ENCODE measurements around the gene LRRK1. TPM values are rescaled to one million over a fixed set of nuclear protein-coding genes. Genes with fewer than 3 reads are reported as not detected.

LRRK1 gene
- total RNA-seq, 1 donor from 2014 or later: 4.8 TPM

- peaks cover 6% of the 10 kb centered on the region for H3K4me1 Mint-ChIP-seq (ENCODE audit: unreplicated experiment)
- no peaks in the 10 kb centered on the region for H3K9me3 Mint-ChIP-seq (ENCODE audit: unreplicated experiment)
- DNase-seq (ENCODE audit: low spot score): no peak
- TF ChIP-seq CTCF (IDR thresholded peaks at IDR 0.05; ENCODE audit: unreplicated experiment): no peak
- no peaks in the 10 kb centered on the region for H3K36me3 Mint-ChIP-seq (ENCODE audit: low read depth, unreplicated experiment)
- H3K27ac Mint-ChIP-seq (ENCODE audit: unreplicated experiment): no peak overlapping the region
- no peak overlapping the region for H3K4me3 Mint-ChIP-seq (ENCODE audit: unreplicated experiment)
- peaks cover 15% of the 10 kb centered on the region for H3K27me3 Mint-ChIP-seq (ENCODE audit: unreplicated experiment)
Measured at GRCh38 chr15:100923076-100923475, 3.9 kb downstream of the LRRK1 start.

GRCh38 chr15:100923902-100924301, 4.7 kb downstream of the LRRK1 start:
- no peaks in the 10 kb centered on the region for H3K9me3 Mint-ChIP-seq (ENCODE audit: unreplicated experiment)
- TF ChIP-seq CTCF (IDR thresholded peaks at IDR 0.05; ENCODE audit: unreplicated experiment): no peak
- peaks cover 1% of the 10 kb centered on the region for H3K4me1 Mint-ChIP-seq (ENCODE audit: unreplicated experiment)
- no peak overlapping the region for H3K4me3 Mint-ChIP-seq (ENCODE audit: unreplicated experiment)
- no peaks in the 10 kb centered on the region for H3K36me3 Mint-ChIP-seq (ENCODE audit: low read depth, unreplicated experiment)
- H3K27me3 Mint-ChIP-seq (ENCODE audit: unreplicated experiment): peaks cover 13% of the 10 kb centered on the region
- H3K27ac Mint-ChIP-seq (ENCODE audit: unreplicated experiment): no peak overlapping the region
- DNase-seq (ENCODE audit: low spot score): no peak

DNA sequence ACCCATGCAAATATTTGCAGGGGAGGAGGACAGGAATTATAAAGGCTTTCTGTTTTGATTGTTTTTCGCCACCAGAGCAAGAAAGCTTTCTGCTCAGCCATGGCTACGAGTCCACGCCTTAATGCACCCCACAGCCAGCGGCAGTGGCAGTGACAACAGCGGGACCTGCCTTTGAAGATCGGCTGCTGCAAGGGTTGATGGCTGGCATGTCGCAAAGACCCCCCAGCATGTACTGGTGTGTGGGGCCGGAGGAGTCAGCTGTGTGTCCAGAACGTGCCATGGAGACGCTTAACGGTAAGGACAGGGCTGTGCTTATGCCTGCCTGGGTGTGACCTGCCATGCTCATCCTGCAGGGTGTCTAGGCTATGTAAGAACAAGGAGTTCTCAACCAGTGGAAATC, 5.3 kb downstream of the LRRK1 start:
- Mint-ChIP-seq H3K4me1 (ENCODE audit: unreplicated experiment) (peaks cover 7% of the 10 kb centered on the region), H3K27me3 (ENCODE audit: unreplicated experiment) (peaks cover 13% of the 10 kb centered on the region), H3K27ac (ENCODE audit: unreplicated experiment) (no peak overlapping the region), H3K9me3 (ENCODE audit: unreplicated experiment) (no peaks in the 10 kb centered on the region), H3K36me3 (ENCODE audit: low read depth, unreplicated experiment) (no peaks in the 10 kb centered on the region), H3K4me3 (ENCODE audit: unreplicated experiment) (no peak overlapping the region)
- no peak for DNase-seq (ENCODE audit: low spot score)
- no peak for TF ChIP-seq CTCF (IDR thresholded peaks at IDR 0.05; ENCODE audit: unreplicated experiment)

GRCh38 chr15:100925480-100925879, 6.3 kb downstream of the LRRK1 start:
- peaks cover 12% of the 10 kb centered on the region for H3K4me1 Mint-ChIP-seq (ENCODE audit: unreplicated experiment)
- H3K4me3 Mint-ChIP-seq (ENCODE audit: unreplicated experiment): no peak overlapping the region
- peaks cover 11% of the 10 kb centered on the region for H3K27me3 Mint-ChIP-seq (ENCODE audit: unreplicated experiment)
- no peak for TF ChIP-seq CTCF (IDR thresholded peaks at IDR 0.05; ENCODE audit: unreplicated experiment)
- H3K27ac Mint-ChIP-seq (ENCODE audit: unreplicated experiment): no peak overlapping the region
- no peaks in the 10 kb centered on the region for H3K36me3 Mint-ChIP-seq (ENCODE audit: low read depth, unreplicated experiment)
- no peaks in the 10 kb centered on the region for H3K9me3 Mint-ChIP-seq (ENCODE audit: unreplicated experiment)
- no peak for DNase-seq (ENCODE audit: low spot score)

GRCh38 chr15:100926258-100926657, 7.1 kb downstream of the LRRK1 start:
- no peak for DNase-seq (ENCODE audit: low spot score)
- no peak overlapping the region for H3K4me3 Mint-ChIP-seq (ENCODE audit: unreplicated experiment)
- no peak for TF ChIP-seq CTCF (IDR thresholded peaks at IDR 0.05; ENCODE audit: unreplicated experiment)
- H3K4me1 Mint-ChIP-seq (ENCODE audit: unreplicated experiment): peaks cover 12% of the 10 kb centered on the region
- H3K36me3 Mint-ChIP-seq (ENCODE audit: low read depth, unreplicated experiment): no peaks in the 10 kb centered on the region
- no peaks in the 10 kb centered on the region for H3K9me3 Mint-ChIP-seq (ENCODE audit: unreplicated experiment)
- peaks cover 4% of the 10 kb centered on the region for H3K27me3 Mint-ChIP-seq (ENCODE audit: unreplicated experiment)
- H3K27ac Mint-ChIP-seq (ENCODE audit: unreplicated experiment): no peak overlapping the region

Measured in endothelial cell (in vitro differentiated cells).